AG04449 (cell line): Measurements from ENCODE around the gene MTF2.

Source experiments
- CTCF ChIA-PET: fragments of 350-600 bp; formaldehyde crosslinking; extraction: SDS; loops from one replicate; lab custom pipeline; 2021; ENCODE audit warnings: antibody characterized with exemption; lab: Yijun Ruan, JAX
- POLR2A ChIA-PET: fragments of 400-600, 350-600 bp; formaldehyde crosslinking; extraction: SDS; loops from one replicate; lab custom pipeline; 2020; ENCODE audit warnings: antibody characterized with exemption, inconsistent platforms; lab: Yijun Ruan, JAX
- DNase-seq: peaks from one replicate; pipeline ENCODE4 v3.0.0-alpha.2; 2010; ENCODE audit warnings: low read depth, low spot score
- H3K4me3 ChIP-seq: 2 replicates; pipeline ENCODE4 v1.5.1; 2011; ENCODE audit warnings: low read depth, mild to moderate bottlenecking, control low read depth, low read length
- CTCF ChIP-seq: IDR thresholded peaks from one replicate; pipeline ENCODE4 v1.5.1; 2011; ENCODE audit warnings: mild to moderate bottlenecking, moderate library complexity, low read length, control low read depth, inconsistent platforms; ENCODE audit not compliant: insufficient read depth; ENCODE audit errors: missing control alignments

Gene MTF2

GRCh38 chr1:93120614-93121013 lies 41.5 kb downstream of the MTF2 start:
- H3K4me3 ChIP-seq: no peak overlapping the region
- ChIA-PET CTCF (no interaction called here), POLR2A (no interaction called here)
- DNase-seq: no peak
- no peak for TF ChIP-seq CTCF

- H3K4me3 ChIP-seq: no peak overlapping the region
- no peak for TF ChIP-seq CTCF
- CTCF ChIA-PET: no interaction called here
- POLR2A ChIA-PET: no interaction called here
- no peak for DNase-seq
Measured at GRCh38 chr1:93123201-93123783, 44.2 kb downstream of the MTF2 start.

GRCh38 chr1:93124556-93125355 lies 45.7 kb downstream of the MTF2 start:
- TF ChIP-seq CTCF: no peak
- H3K4me3 ChIP-seq: no peak overlapping the region
- POLR2A ChIA-PET: no interaction called here
- DNase-seq: no peak
- CTCF ChIA-PET: no interaction called here

GRCh38 chr1:93129507-93130099 lies 50.5 kb downstream of the MTF2 start:
- no peak for DNase-seq
- ChIA-PET POLR2A (no interaction called here), CTCF (interaction anchor here (0.6 kb wide), 1 partner anchor 68 kb away, joined by 3 read pairs; no protein-coding TSS in a partner anchor)
- no peak overlapping the region for H3K4me3 ChIP-seq
- TF ChIP-seq CTCF: no peak

GRCh38 chr1:93132638-93133037 lies 53.6 kb downstream of the MTF2 start:
- no peak for TF ChIP-seq CTCF
- no peak overlapping the region for H3K4me3 ChIP-seq
- ChIA-PET POLR2A (no interaction called here), CTCF (no interaction called here)
- no peak for DNase-seq

GRCh38 chr1:93136445-93136844 lies 57.4 kb downstream of the MTF2 start:
- ChIA-PET POLR2A (no interaction called here), CTCF (no interaction called here)
- DNase-seq: no peak
- no peak for TF ChIP-seq CTCF
- H3K4me3 ChIP-seq: no peak overlapping the region
